GM12878 (cell line): ENCODE data around the gene BDH1. TPM values are rescaled to one million over a fixed set of nuclear protein-coding genes. Genes with fewer than 3 reads are reported as not detected.

Experiments
- ATAC-seq: fragments of 200-7000 bp; cut with Tn5 transposase; 3 replicates; pipeline ENCODE4 v1.9.1; 2020; ENCODE audit warnings: mild to moderate bottlenecking, moderate library complexity
- BruUV-seq: library from RNA; stranded (reverse); fragments of 400-500 nt; replicated peaks from 2 replicates; lab custom pipeline; 2021; lab: Mats Ljungman, UMichigan
- CTCF ChIA-PET: fragments of 300-600 bp; sonication (Branson Sonifier 250); formaldehyde crosslinking; extraction: SDS; loops from one replicate; lab custom pipeline; 2021; ENCODE audit warnings: inconsistent platforms; lab: Yijun Ruan, JAX
- POLR2A ChIA-PET: fragments of 350-600 bp; formaldehyde crosslinking; extraction: SDS; loops from one replicate; lab custom pipeline; 2021; ENCODE audit warnings: inconsistent platforms; lab: Charles Lee
- RAD21 ChIA-PET: fragments of 300-600 bp; sonication (Branson Sonifier 250); formaldehyde crosslinking; loops from one replicate; lab custom pipeline; 2023; ENCODE audit warnings: antibody characterized with exemption; ENCODE audit not compliant: unreplicated experiment; lab: Charles Lee
- SMC1A ChIA-PET: fragments of 300-600 bp; sonication (Branson Sonifier 250); formaldehyde crosslinking; loops from one replicate; lab custom pipeline; 2023; ENCODE audit not compliant: unreplicated experiment, uncharacterized antibody; lab: Charles Lee
- DNase-seq: peaks from one replicate; pipeline ENCODE4 v3.0.0-alpha.2; 2011; ENCODE audit warnings: low read depth, low spot score
- FAIRE-seq: peaks from 3 replicates; lab custom pipeline; 2011; peaks lifted over from hg19 to GRCh38; lab: Jason Lieb, UNC
- H2AFZ ChIP-seq: 2 replicates; pipeline ENCODE4 v1.6.0; 2011; ENCODE audit warnings: low read depth, low read length, control low read depth; ENCODE audit not compliant: control insufficient read depth
- H3K27ac ChIP-seq: 2 replicates; pipeline ENCODE4 v1.5.1; 2011; ENCODE audit warnings: control low read depth; ENCODE audit not compliant: control insufficient read depth, insufficient read depth
- H3K27me3 ChIP-seq, 2 experiments: replicated peaks in 1 of 2; 2 replicates each; pipeline versions ENCODE4 v1.6.0 to v1.6.1; 2011; ENCODE audit warnings: low read length in 1 of 2; ENCODE audit not compliant: control insufficient read depth in 2 of 2, insufficient read depth in 2 of 2
- H3K36me3 ChIP-seq, 2 experiments: 2 replicates each; pipeline ENCODE4 v1.5.1; 2011; ENCODE audit warnings: low read length in 1 of 2; ENCODE audit not compliant: control insufficient read depth in 2 of 2, insufficient read depth in 2 of 2
- H3K4me1 ChIP-seq: 2 replicates; pipeline ENCODE4 v1.6.1; 2011; ENCODE audit warnings: mild to moderate bottlenecking, low read length, moderate library complexity, mixed read lengths; ENCODE audit not compliant: control insufficient read depth, insufficient read depth
- H3K4me2 ChIP-seq: 2 replicates; pipeline ENCODE4 v1.6.0; 2011; ENCODE audit warnings: control low read depth; ENCODE audit not compliant: control insufficient read depth, insufficient read depth
- H3K4me3 ChIP-seq: fragments of 200-600 bp; sonication (generic); 2 replicates; pipeline ENCODE4 v1.5.1; 2016
- H3K79me2 ChIP-seq: 2 replicates; pipeline ENCODE4 v1.6.0; 2011; ENCODE audit warnings: low read length; ENCODE audit not compliant: control insufficient read depth, insufficient read depth
- H3K9ac ChIP-seq: 2 replicates; pipeline ENCODE4 v1.8.0; 2011; ENCODE audit warnings: low read length, control low read depth, mixed read lengths; ENCODE audit not compliant: control insufficient read depth, insufficient read depth
- H3K9me3 ChIP-seq: replicated peaks from 3 replicates; pipeline ENCODE4 v1.5.1; 2011; ENCODE audit warnings: mild to moderate bottlenecking, low read length; ENCODE audit not compliant: control insufficient read depth, insufficient read depth
- H4K20me1 ChIP-seq: 2 replicates; pipeline ENCODE4 v1.6.0; 2011; ENCODE audit not compliant: control insufficient read depth, insufficient read depth
- BMI1 ChIP-seq: fragments of 450-650 bp; IDR thresholded peaks from 2 replicates; pipeline ENCODE4 v1.6.1; 2016; ENCODE audit warnings: mild to moderate bottlenecking, moderate library complexity, borderline replicate concordance
- CHD1 ChIP-seq: IDR thresholded peaks from 2 replicates; pipeline ENCODE4 v1.6.1; 2012; ENCODE audit warnings: low read depth, low read length, improper control_type of control experiment
- EGR1 ChIP-seq, 2 experiments: IDR thresholded peaks; 1 replicate in 1 of 2; 2 replicates in 1 of 2; pipeline ENCODE4 v1.6.1; 2011 to 2012; ENCODE audit warnings: low read depth in 2 of 2, low read length in 2 of 2, borderline replicate concordance in 1 of 2, mild to moderate bottlenecking in 1 of 2, moderate library complexity in 1 of 2
- ESRRA ChIP-seq: IDR thresholded peaks from 2 replicates; pipeline ENCODE4 v1.6.1; 2012; ENCODE audit warnings: mild to moderate bottlenecking, low read length, improper control_type of control experiment
- HCFC1 ChIP-seq: fragments of 150-350 bp; IDR thresholded peaks from 2 replicates; pipeline ENCODE4 v1.6.1; 2014; ENCODE audit warnings: low read length
- IKZF2 ChIP-seq, 2 experiments: fragments of 450-650 bp; IDR thresholded peaks; 2 replicates each; pipeline ENCODE4 v1.6.1; 2017; ENCODE audit warnings: mild to moderate bottlenecking in 2 of 2, moderate library complexity in 2 of 2
- IRF5 ChIP-seq: fragments of 450-650 bp; IDR thresholded peaks from 2 replicates; pipeline ENCODE4 v1.6.1; 2017; ENCODE audit warnings: borderline replicate concordance
- KDM1A ChIP-seq: fragments of 200-600 bp; sonication (generic); IDR thresholded peaks from 2 replicates; pipeline ENCODE4 v1.6.1; 2016; ENCODE audit warnings: borderline replicate concordance
- NFYA ChIP-seq: IDR thresholded peaks from 2 replicates; pipeline ENCODE4 v1.6.1; 2011; ENCODE audit warnings: low read depth, mild to moderate bottlenecking, low read length, improper control_type of control experiment, borderline replicate concordance
- NR2C1 ChIP-seq: fragments of 450-650 bp; IDR thresholded peaks from 2 replicates; pipeline ENCODE4 v1.6.1; 2017; ENCODE audit warnings: antibody characterized with exemption, mild to moderate bottlenecking, moderate library complexity
- NR2F1 ChIP-seq: fragments of 450-650 bp; conservative IDR thresholded peaks from 2 replicates; pipeline ENCODE4 v1.6.1; 2017; ENCODE audit warnings: mild to moderate bottlenecking
- PAX5 ChIP-seq: IDR thresholded peaks from 2 replicates; pipeline ENCODE4 v1.6.1; 2011; ENCODE audit warnings: low read depth, low read length, borderline replicate concordance
- PKNOX1 ChIP-seq: fragments of 450-650 bp; IDR thresholded peaks from 2 replicates; pipeline ENCODE4 v1.6.1; 2016; ENCODE audit warnings: mild to moderate bottlenecking
- PML ChIP-seq: IDR thresholded peaks from 2 replicates; pipeline ENCODE4 v1.6.1; 2012; ENCODE audit warnings: low read length, inconsistent platforms
- RBBP5 ChIP-seq: fragments of 200-600 bp; sonication (generic); conservative IDR thresholded peaks from 2 replicates; pipeline ENCODE4 v1.6.1; 2016
- RUNX3 ChIP-seq: IDR thresholded peaks from 2 replicates; pipeline ENCODE4 v1.6.1; 2012; ENCODE audit warnings: low read length, inconsistent platforms
- SPI1 ChIP-seq: IDR thresholded peaks from 2 replicates; pipeline ENCODE4 v1.6.1; 2011; ENCODE audit warnings: low read depth, mild to moderate bottlenecking, low read length, moderate library complexity, borderline replicate concordance; ENCODE audit not compliant: insufficient read depth
- YY1 ChIP-seq: IDR thresholded peaks from 2 replicates; pipeline ENCODE4 v1.6.1; 2011; ENCODE audit warnings: low read depth, mild to moderate bottlenecking, low read length
- ZBTB4 ChIP-seq: fragments of 450-650 bp; formaldehyde crosslinking; IDR thresholded peaks from 2 replicates; pipeline ENCODE4 v1.4.0; 2022; ENCODE audit warnings: mild to moderate bottlenecking, moderate library complexity
- WGBS: methylation state at CpG from one replicate; pipeline ENCODE4 v1.1.6; 2016; ENCODE audit warnings: low lambda C conversion rate; ENCODE audit not compliant: insufficient replicate concordance, insufficient coverage; ENCODE audit errors: missing lambda C conversion rate; 5-methylcytosine and 5-hydroxymethylcytosine counted together
- in situ Hi-C: fragments of 300-500 bp; cut with MboI; formaldehyde crosslinking; loops from 9 replicates; pipeline ENCODE4 v1.14.3; 2018; ENCODE audit warnings: mixed read lengths
- intact Hi-C: fragments of 100-400 bp; cut with micrococcal nuclease; formaldehyde crosslinking; loops from one replicate; pipeline ENCODE4 v1.14.2; 2022; ENCODE audit not compliant: unreplicated experiment
- polyA plus RNA-seq, 11 experiments: library from polyadenylated mRNA; depleted of rRNA in 4 of 11; unstranded in 6 of 11; stranded (reverse) in 5 of 11; fragments of >200 nt; fragmentation: Nextera tagmentation in 4 of 11; fragmentation: Illumina TruSeq in 1 of 11; extraction: Ambion mirVana in 4 of 11; extraction: Trizol in 1 of 11; gene quantifications; 1 replicate in 1 of 11; 2 replicates in 10 of 11; pipeline versions ENCODE4 v1.2.1 to v1.2.3, GENCODE V29; 2011 to 2016; ENCODE audit warnings: inconsistent platforms in 2 of 11, missing spikeins in 2 of 11, low read depth in 1 of 11
- total RNA-seq, 4 experiments: library from RNA; depleted of rRNA in 3 of 4; stranded (reverse); fragments of >200 nt in 3 of 4; fragmentation: Illumina TruSeq in 1 of 4; extraction: Trizol in 1 of 4; gene quantifications; 2 replicates each; pipeline versions ENCODE4 v1.2.1 to v1.2.3, GENCODE V29; 2013 to 2021

Gene BDH1
- total and polyA plus RNA-seq, 10 of the 15 experiments (the other 5 are each of a cell fraction or from before 2014, with no cell fraction given) = 11.3 to 84.5 (median 60.3) TPM

GRCh38 chr3:197561926-197562325 is 6.2 kb upstream of the BDH1 start:
- H3K27ac ChIP-seq = peak overlapping the region; percentile 59; the same call in 1 of the 2 replicates
- 0 out of 2 replicates have a peak overlapping the region, but pooled peaks have one; percentile 4 for H3K4me3 ChIP-seq
- 33% methylated on average over 5 of the region's 5 CpGs for WGBS
- no peaks in the 10 kb centered on the region for H3K27me3 ChIP-seq
- ChIA-PET POLR2A (interaction anchor here (0.6 to 1.4 kb wide), 3 partner anchors 8 to 274 kb away, joined by 3 read pairs; no protein-coding TSS in a partner anchor), CTCF (interaction anchor here (0.7 kb wide), 1 partner anchor 37 kb away, joined by 3 read pairs; no protein-coding TSS in a partner anchor), SMC1A (interaction anchor here (1.2 to 2.7 kb wide), 2 partner anchors 11 to 14 kb away, joined by 3 to 7 read pairs; no protein-coding TSS in a partner anchor), RAD21 (no interaction called here)
- peaks cover 5% of the 10 kb centered on the region; the same call in 2 of the 3 replicates for H3K9me3 ChIP-seq
- DNase-seq (peak; percentile 30), ATAC-seq (peak; percentile 76), FAIRE-seq (no peak)
- H2AFZ ChIP-seq = peak overlapping the region; percentile 61
- H3K4me1 ChIP-seq = peaks cover 15% of the 10 kb centered on the region; the same call in 1 of the 2 replicates
- in situ Hi-C loops (no loop called here), intact Hi-C loops (no loop called here)
- peak; percentile 84 for TF ChIP-seq NR2F1
- no peak for TF ChIP-seq IRF5
- TF ChIP-seq RUNX3 = peak; percentile 27; the same call in 1 of the 2 replicates
- TF ChIP-seq KDM1A = no peak
- TF ChIP-seq NR2C1 = peak; percentile 13; the same call in 1 of the 2 replicates
- TF ChIP-seq ZBTB4 = no peak
- TF ChIP-seq RBBP5 = no peak
- peak; percentile 97 for TF ChIP-seq PAX5
- peak; percentile 29; the same call in 1 of the 2 replicates for TF ChIP-seq SPI1
- TF ChIP-seq EGR1 (IDR thresholded peaks at IDR 0.05; ENCODE audit: borderline replicate concordance in 1 of 2, low read depth in 2 of 2, low read length in 2 of 2) = 0 out of 3 replicates have a peak, but pooled peaks of 1 of the 2 experiments have one; percentile 13
- TF ChIP-seq PML = 0 out of 2 replicates have a peak, but pooled peaks have one; percentile 38
- TF ChIP-seq ESRRA = peak; percentile 99
- TF ChIP-seq YY1 = peak; percentile 69
- no peak for TF ChIP-seq PKNOX1
- TF ChIP-seq CHD1 = no peak
- TF ChIP-seq IKZF2 (IDR thresholded peaks at IDR 0.05) = peak; percentile 17 to 36; a peak in 2 of 4 replicates
- no peak for TF ChIP-seq HCFC1
- no peak for TF ChIP-seq NFYA
- no peak for TF ChIP-seq BMI1
- H3K9ac ChIP-seq = no peak overlapping the region
- no peaks in the 10 kb centered on the region for H3K36me3 ChIP-seq
- H3K4me2 ChIP-seq = peak overlapping the region; percentile 54
- no peaks in the 10 kb centered on the region for H3K79me2 ChIP-seq
- no TSS peak for BruUV-seq
- H4K20me1 ChIP-seq = no peaks in the 10 kb centered on the region
